HepG2 (cell line): Measurements from ENCODE around the gene PTGR1. TPM values are rescaled to one million over a fixed set of nuclear protein-coding genes. Genes with fewer than 3 reads are reported as not detected.

Source experiments
- ARID3A ChIP-seq: IDR thresholded peaks from 2 replicates; pipeline ENCODE4 v1.6.1; 2012; ENCODE audit warnings: low read depth, low read length, improper control_type of control experiment
- ATF7 ChIP-seq, 2 experiments: fragments of 450-650 bp in 1 of 2; sonication (generic) in 1 of 2; formaldehyde crosslinking in 1 of 2; IDR thresholded peaks; 2 replicates each; pipeline versions ENCODE4 v1.4.0 to v1.6.1; 2016 to 2020; ENCODE audit warnings: antibody characterized with exemption in 1 of 2, mild to moderate bottlenecking in 1 of 2, missing genetic modification reagents in 1 of 2
- CREBL2 ChIP-seq: sonication (generic); formaldehyde crosslinking; IDR thresholded peaks from 2 replicates; pipeline ENCODE4 v1.8.1; 2023; ENCODE audit warnings: missing genetic modification reagents, mild to moderate bottlenecking, borderline replicate concordance
- ETV6 ChIP-seq: sonication (generic); formaldehyde crosslinking; conservative IDR thresholded peaks from 2 replicates; pipeline ENCODE4 v1.4.0; 2020; ENCODE audit warnings: missing genetic modification reagents
- HNRNPLL ChIP-seq: fragments of 200-400 bp; formaldehyde crosslinking; IDR thresholded peaks from 2 replicates; pipeline ENCODE4 v1.6.1; 2017; ENCODE audit warnings: mild to moderate bottlenecking, low read depth, low read length; ENCODE audit not compliant: poor library complexity, severe bottlenecking
- MYC ChIP-seq: sonication (generic); formaldehyde crosslinking; IDR thresholded peaks from 2 replicates; pipeline ENCODE4 v1.9.0; 2021; ENCODE audit warnings: missing genetic modification reagents, borderline replicate concordance
- SCMH1 ChIP-seq: sonication (generic); formaldehyde crosslinking; IDR thresholded peaks from 2 replicates; pipeline ENCODE4 v1.9.0; 2021; ENCODE audit warnings: missing genetic modification reagents, mild to moderate bottlenecking, borderline replicate concordance
- SIN3A ChIP-seq: IDR thresholded peaks from 2 replicates; pipeline ENCODE4 v1.6.1; 2011; ENCODE audit warnings: low read depth, mild to moderate bottlenecking, control low read depth, low read length, borderline replicate concordance
- UBTF ChIP-seq: sonication (generic); formaldehyde crosslinking; IDR thresholded peaks from 2 replicates; pipeline ENCODE4 v1.4.0; 2020; ENCODE audit warnings: mild to moderate bottlenecking, missing genetic modification reagents
- ZGPAT ChIP-seq: IDR thresholded peaks from 2 replicates; pipeline ENCODE4 v1.6.1; 2016; ENCODE audit warnings: mild to moderate bottlenecking
- ZMYM2 ChIP-seq: sonication (generic); formaldehyde crosslinking; IDR thresholded peaks from 2 replicates; pipeline ENCODE4 v1.8.0; 2022; ENCODE audit warnings: mild to moderate bottlenecking, missing genetic modification reagents
- ZMYM4 ChIP-seq: sonication (generic); formaldehyde crosslinking; IDR thresholded peaks from 2 replicates; pipeline ENCODE4 v1.8.1; 2023; ENCODE audit warnings: mild to moderate bottlenecking, missing genetic modification reagents
- ZNF281 ChIP-seq: sonication (generic); formaldehyde crosslinking; IDR thresholded peaks from 2 replicates; pipeline ENCODE4 v1.4.0; 2020; ENCODE audit warnings: missing genetic modification reagents, borderline replicate concordance
- ZNF3 ChIP-seq: IDR thresholded peaks from 2 replicates; pipeline ENCODE4 v1.7.0; 2017; ENCODE audit warnings: inconsistent platforms
- ZNF317 ChIP-seq: sonication (generic); formaldehyde crosslinking; IDR thresholded peaks from 2 replicates; pipeline ENCODE4 v1.5.0; 2020; ENCODE audit warnings: mild to moderate bottlenecking, missing genetic modification reagents
- ZNF652 ChIP-seq: IDR thresholded peaks from 2 replicates; pipeline ENCODE4 v1.6.1; 2016; ENCODE audit warnings: low read depth, borderline replicate concordance
- ZNF883 ChIP-seq: sonication (generic); formaldehyde crosslinking; IDR thresholded peaks from 2 replicates; pipeline ENCODE4 v1.5.1; 2020; ENCODE audit warnings: mild to moderate bottlenecking, missing genetic modification reagents; ENCODE audit errors: not compliant biosample characterization
- polyA plus RNA-seq, 8 experiments: library from polyadenylated mRNA; depleted of rRNA in 3 of 8; stranded (reverse) in 7 of 8; unstranded in 1 of 8; fragments of >200 nt; fragmentation: Illumina TruSeq in 4 of 8; extraction: Trizol in 4 of 8; gene quantifications; 2 replicates each; pipeline versions ENCODE4 v1.2.1 to v1.2.3, GENCODE V29; 2011 to 2016; ENCODE audit warnings: low read depth in 4 of 8, missing spikeins in 1 of 8, mixed read lengths in 1 of 8; ENCODE audit not compliant: insufficient read depth in 1 of 8
- total RNA-seq, 5 experiments: library from RNA; depleted of rRNA; stranded (reverse); fragments of >200 nt; fragmentation: Illumina TruSeq; extraction: Trizol; gene quantifications; 2 replicates each; pipeline ENCODE4 v1.2.3, GENCODE V29; 2016; ENCODE audit warnings: low read depth in 1 of 5
- TF ChIP-seq, protein P1 (sequence below): IDR thresholded peaks from 2 replicates; pipeline ENCODE4 v1.6.1; 2012; ENCODE audit warnings: low read length, improper control_type of control experiment

The PTGR1 gene
- total and polyA plus RNA-seq, 2 of the 13 experiments (the other 11 are each of a cell fraction or from before 2014, with no cell fraction given): 6.0 to 15.8 TPM

GRCh38 chr9:111524731-111525055, 74.8 kb downstream of the PTGR1 start (continued):
- TF ChIP-seq ZGPAT (CRISPR knock-in tag) (no peak), MYC (CRISPR knock-in tag) (no peak), SCMH1 (no peak), ZNF3 (CRISPR knock-in tag) (0 out of 2 replicates have a peak, but pooled peaks have one; percentile 28), ATF7 (IDR thresholded peaks at IDR 0.05) (no peak), ATF7 (CRISPR knock-in tag; IDR thresholded peaks at IDR 0.05) (no peak), ZNF883 (CRISPR knock-in tag) (no peak), ZNF652 (CRISPR knock-in tag) (no peak), ZNF317 (CRISPR knock-in tag) (no peak), ETV6 (CRISPR knock-in tag) (no peak), ARID3A (no peak), ZNF281 (no peak), ZMYM4 (no peak), UBTF (CRISPR knock-in tag) (no peak; the same call in 1 of the 2 replicates), ZMYM2 (CRISPR knock-in tag) (no peak), HNRNPLL (no peak), SIN3A (0 out of 2 replicates have a peak, but pooled peaks have one; percentile 36), CREBL2 (no peak)
- TF ChIP-seq, protein P1, sequence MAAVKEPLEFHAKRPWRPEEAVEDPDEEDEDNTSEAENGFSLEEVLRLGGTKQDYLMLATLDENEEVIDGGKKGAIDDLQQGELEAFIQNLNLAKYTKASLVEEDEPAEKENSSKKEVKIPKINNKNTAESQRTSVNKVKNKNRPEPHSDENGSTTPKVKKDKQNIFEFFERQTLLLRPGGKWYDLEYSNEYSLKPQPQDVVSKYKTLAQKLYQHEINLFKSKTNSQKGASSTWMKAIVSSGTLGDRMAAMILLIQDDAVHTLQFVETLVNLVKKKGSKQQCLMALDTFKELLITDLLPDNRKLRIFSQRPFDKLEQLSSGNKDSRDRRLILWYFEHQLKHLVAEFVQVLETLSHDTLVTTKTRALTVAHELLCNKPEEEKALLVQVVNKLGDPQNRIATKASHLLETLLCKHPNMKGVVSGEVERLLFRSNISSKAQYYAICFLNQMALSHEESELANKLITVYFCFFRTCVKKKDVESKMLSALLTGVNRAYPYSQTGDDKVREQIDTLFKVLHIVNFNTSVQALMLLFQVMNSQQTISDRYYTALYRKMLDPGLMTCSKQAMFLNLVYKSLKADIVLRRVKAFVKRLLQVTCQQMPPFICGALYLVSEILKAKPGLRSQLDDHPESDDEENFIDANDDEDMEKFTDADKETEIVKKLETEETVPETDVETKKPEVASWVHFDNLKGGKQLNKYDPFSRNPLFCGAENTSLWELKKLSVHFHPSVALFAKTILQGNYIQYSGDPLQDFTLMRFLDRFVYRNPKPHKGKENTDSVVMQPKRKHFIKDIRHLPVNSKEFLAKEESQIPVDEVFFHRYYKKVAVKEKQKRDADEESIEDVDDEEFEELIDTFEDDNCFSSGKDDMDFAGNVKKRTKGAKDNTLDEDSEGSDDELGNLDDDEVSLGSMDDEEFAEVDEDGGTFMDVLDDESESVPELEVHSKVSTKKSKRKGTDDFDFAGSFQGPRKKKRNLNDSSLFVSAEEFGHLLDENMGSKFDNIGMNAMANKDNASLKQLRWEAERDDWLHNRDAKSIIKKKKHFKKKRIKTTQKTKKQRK: no peak
